ENCODE data around the gene RASGEF1C. TPM values are rescaled to one million over a fixed set of nuclear protein-coding genes. Genes with fewer than 3 reads are reported as not detected.

The RASGEF1C gene
- total and polyA plus RNA-seq, 8 donors, result 0.09 to 0.38 TPM; not detected in 6

DNA sequence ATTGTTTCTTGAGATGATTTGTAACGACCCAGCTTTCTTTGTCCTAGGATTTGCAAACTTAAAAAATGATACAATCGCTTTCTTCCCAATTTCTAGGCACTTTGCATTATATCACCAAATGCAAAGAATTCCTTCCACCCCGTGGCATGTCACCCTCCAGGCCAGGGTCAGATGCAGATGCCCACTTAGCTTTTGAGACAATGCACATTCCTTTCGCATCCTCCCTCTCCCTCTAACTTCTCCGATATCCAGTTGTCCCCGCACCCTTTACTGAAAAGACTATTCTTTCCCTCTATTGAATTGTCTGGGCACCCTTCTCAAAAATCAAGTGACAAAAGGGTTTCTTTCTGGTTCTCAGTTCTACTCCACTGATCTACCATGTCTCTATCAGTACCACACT lies 154.8 kb downstream of the RASGEF1C start:
- Histone ChIP-seq H3K4me3 (no peak overlapping the region), H3K27me3 (no peaks in the 10 kb centered on the region), H3K27ac (no peak overlapping the region), H3K36me3 (no peaks in the 10 kb centered on the region), H3K4me1 (peaks cover 7 to 9% (median 8%) of the 10 kb centered on the region in 3 donors), H3K9me3 (no peaks in the 10 kb centered on the region)
- 85 to 90% methylated on average over 6 of the region's 6 CpGs for WGBS, 2 donors
- no peak for FAIRE-seq
- no peak for ATAC-seq
- TF ChIP-seq, protein P1, sequence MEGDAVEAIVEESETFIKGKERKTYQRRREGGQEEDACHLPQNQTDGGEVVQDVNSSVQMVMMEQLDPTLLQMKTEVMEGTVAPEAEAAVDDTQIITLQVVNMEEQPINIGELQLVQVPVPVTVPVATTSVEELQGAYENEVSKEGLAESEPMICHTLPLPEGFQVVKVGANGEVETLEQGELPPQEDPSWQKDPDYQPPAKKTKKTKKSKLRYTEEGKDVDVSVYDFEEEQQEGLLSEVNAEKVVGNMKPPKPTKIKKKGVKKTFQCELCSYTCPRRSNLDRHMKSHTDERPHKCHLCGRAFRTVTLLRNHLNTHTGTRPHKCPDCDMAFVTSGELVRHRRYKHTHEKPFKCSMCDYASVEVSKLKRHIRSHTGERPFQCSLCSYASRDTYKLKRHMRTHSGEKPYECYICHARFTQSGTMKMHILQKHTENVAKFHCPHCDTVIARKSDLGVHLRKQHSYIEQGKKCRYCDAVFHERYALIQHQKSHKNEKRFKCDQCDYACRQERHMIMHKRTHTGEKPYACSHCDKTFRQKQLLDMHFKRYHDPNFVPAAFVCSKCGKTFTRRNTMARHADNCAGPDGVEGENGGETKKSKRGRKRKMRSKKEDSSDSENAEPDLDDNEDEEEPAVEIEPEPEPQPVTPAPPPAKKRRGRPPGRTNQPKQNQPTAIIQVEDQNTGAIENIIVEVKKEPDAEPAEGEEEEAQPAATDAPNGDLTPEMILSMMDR (IDR thresholded peaks at IDR 0.05), result no peak
- intact Hi-C loops (cut with DNase I), result loop anchor here in 1 of 3 donors (10.0 kb wide), 1 partner anchor 49 kb away; no protein-coding TSS in a partner anchor
- DNase-seq, result no peak

DNA sequence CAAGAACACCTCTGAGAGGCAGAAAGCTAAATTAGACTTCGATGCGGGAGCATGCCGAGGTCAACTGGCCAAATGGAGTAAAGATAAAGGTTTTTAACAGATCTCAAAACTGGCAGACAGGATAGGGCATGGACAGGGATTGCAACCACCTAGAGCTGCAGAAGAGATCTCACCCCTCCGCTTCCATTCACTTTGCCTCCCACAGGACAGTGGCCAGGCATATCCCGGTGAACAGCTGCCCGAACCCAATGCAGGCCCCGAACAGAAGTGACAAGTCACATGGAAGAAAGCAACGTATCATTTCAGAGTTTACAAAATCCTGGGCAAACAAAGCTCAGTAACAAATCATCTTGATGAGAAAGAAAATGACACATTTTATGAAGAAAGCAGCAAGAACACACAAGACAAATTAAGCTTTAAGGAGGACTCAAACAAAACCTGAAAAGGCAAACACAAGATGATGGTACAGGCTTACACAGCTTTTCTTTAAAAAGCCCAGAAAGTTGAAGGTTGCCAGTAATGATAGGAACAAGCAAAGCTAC lies 155.9 kb downstream of the RASGEF1C start:
- no peak for FAIRE-seq
- H3K4me1 ChIP-seq, result peaks cover 14 to 20% (median 19%) of the 10 kb centered on the region in 3 donors
- WGBS, 2 donors, result 54 to 60% methylated on average over 8 of the region's 8 CpGs
- no peak overlapping the region for H3K4me3 ChIP-seq
- no peaks in the 10 kb centered on the region for H3K27me3 ChIP-seq
- no peak for DNase-seq
- TF ChIP-seq, protein P1 (IDR thresholded peaks at IDR 0.05), result no peak
- H3K9me3 ChIP-seq, result no peaks in the 10 kb centered on the region
- intact Hi-C loops (cut with DNase I), result loop anchor here in 1 of 3 donors (10.0 kb wide), 1 partner anchor 48 kb away; no protein-coding TSS in a partner anchor
- H3K36me3 ChIP-seq, result no peaks in the 10 kb centered on the region
- no peak overlapping the region for H3K27ac ChIP-seq
- peak in 1 of 4 donors; percentile 15 for ATAC-seq

DNA sequence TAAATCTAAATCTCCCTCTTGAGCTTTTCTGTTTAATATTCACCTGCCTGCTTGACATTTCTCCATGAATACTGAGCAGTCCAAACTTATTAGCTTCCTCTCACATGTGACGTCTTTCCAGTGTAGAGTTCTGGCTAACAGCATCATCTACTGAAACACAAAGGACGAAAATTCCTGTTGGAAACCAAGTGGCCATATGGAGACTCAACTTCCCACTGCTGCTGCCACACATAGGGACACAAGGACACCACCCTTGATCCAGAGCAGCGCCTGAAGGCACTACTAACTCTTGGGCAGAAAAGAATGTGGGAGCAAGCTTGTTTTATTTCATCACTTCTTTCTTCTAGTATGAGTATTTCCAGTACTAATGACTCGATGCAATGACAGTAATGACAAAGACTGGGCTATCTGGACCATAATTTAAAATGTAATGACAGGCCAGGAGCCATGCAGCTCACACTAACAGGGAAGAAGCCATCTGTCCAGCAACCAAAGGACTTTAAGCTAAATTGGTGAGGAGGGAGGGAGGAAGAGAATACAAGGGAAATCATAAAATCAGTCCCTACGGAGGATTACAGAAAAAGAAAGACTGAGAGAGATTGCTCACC lies 156.7 kb downstream of the RASGEF1C start:
- Histone ChIP-seq H3K9me3 (no peaks in the 10 kb centered on the region), H3K27me3 (no peaks in the 10 kb centered on the region), H3K36me3 (no peaks in the 10 kb centered on the region), H3K27ac (no peak overlapping the region), H3K4me3 (no peak overlapping the region), H3K4me1 (peaks cover 22 to 28% (median 27%) of the 10 kb centered on the region in 3 donors)
- 91 to 92% methylated on average over 5 of the region's 5 CpGs for WGBS, 2 donors
- TF ChIP-seq, protein P1 (IDR thresholded peaks at IDR 0.05), result no peak
- DNase-seq, result no peak
- no peak for FAIRE-seq
- intact Hi-C loops (cut with DNase I), result loop anchor here in 1 of 3 donors (10.0 kb wide), 1 partner anchor 48 kb away; no protein-coding TSS in a partner anchor
- ATAC-seq, result no peak

Other genes starting within 250 kb of the RASGEF1C start
- 10 to 100 TPM; 30.4 to 57.8 (median 37.8) TPM for gene RNF130, start 137.5 kb downstream of the RASGEF1C start, total RNA-seq
- gene RNF130, start 137.5 kb downstream of the RASGEF1C start, polyA plus RNA-seq, result 10 to 100 TPM; 21.4 to 43.7 TPM
- gene MAPK9, start 82.9 kb upstream of the RASGEF1C start, total RNA-seq, result 10 to 100 TPM; 25.9 to 40.3 (median 30.6) TPM
- 10 to 100 TPM; 10.7 to 18.6 TPM for gene MAPK9, start 82.9 kb upstream of the RASGEF1C start, polyA plus RNA-seq
- 10 to 100 TPM in 1 of 6 donors, 1 to 10 TPM in 4, under 1 TPM in 1; 0.83 to 10.6 (median 4.1) TPM for gene GFPT2, start 144.1 kb upstream of the RASGEF1C start, total RNA-seq
- gene GFPT2, start 144.1 kb upstream of the RASGEF1C start, polyA plus RNA-seq, result 1 to 10 TPM; 3.4 to 5.3 TPM